HEK293 (cell line): ENCODE measurements around the gene GPR148.
A peak's percentile ranks its signal among the peaks of the same experiment; 100 is the strongest.

ENCODE experiments used
- CTCF ChIA-PET: fragments of 350-600 bp; formaldehyde crosslinking; extraction: SDS; loops from one replicate; lab custom pipeline; 2021; ENCODE audit warnings: antibody characterized with exemption; lab: Yijun Ruan, JAX
- POLR2A ChIA-PET: fragments of 300-600 bp; formaldehyde crosslinking; extraction: SDS; loops from one replicate; lab custom pipeline; 2020; ENCODE audit warnings: antibody characterized with exemption, inconsistent platforms; lab: Yijun Ruan, JAX
- H3K27ac ChIP-seq: fragments of 200-500 bp; sonication (Bioruptor generic); 2 replicates; pipeline ENCODE4 v1.5.1; 2014; ENCODE audit warnings: low read depth, low read length, control low read depth, inconsistent platforms; ENCODE audit errors: extremely low read depth
- H3K36me3 ChIP-seq, 2 experiments: fragments of 200-500 bp in 1 of 2; sonication (Bioruptor generic) in 1 of 2; 1 replicate in 1 of 2; 2 replicates in 1 of 2; pipeline ENCODE4 v1.5.1; 2014 to 2017; ENCODE audit warnings: inconsistent platforms in 2 of 2, low read length in 2 of 2; ENCODE audit not compliant: control insufficient read depth in 2 of 2, insufficient read depth in 1 of 2
- H3K4me1 ChIP-seq: fragments of 200-500 bp; sonication (Bioruptor generic); 2 replicates; pipeline ENCODE4 v1.5.1; 2014; ENCODE audit warnings: mild to moderate bottlenecking, low read length, inconsistent platforms; ENCODE audit not compliant: control insufficient read depth, insufficient read depth
- H3K4me3 ChIP-seq: 2 replicates; pipeline ENCODE4 v1.5.1; 2011; ENCODE audit warnings: low read depth, mild to moderate bottlenecking, control low read depth, low read length, moderate library complexity
- H3K9me3 ChIP-seq: fragments of 200-500 bp; sonication (Bioruptor generic); 2 replicates; pipeline ENCODE4 v1.5.1; 2014; ENCODE audit warnings: low read depth, low read length, inconsistent platforms; ENCODE audit not compliant: control insufficient read depth, insufficient read depth
- BCL11A ChIP-seq: fragments of 450-650 bp; formaldehyde crosslinking; IDR thresholded peaks from 2 replicates; pipeline ENCODE4 v1.5.1; 2016; ENCODE audit warnings: low read depth, missing biosample characterization, missing genetic modification characterization
- GLIS1 ChIP-seq: fragments of 450-650 bp; formaldehyde crosslinking; IDR thresholded peaks from 2 replicates; pipeline ENCODE4 v1.5.1; 2016; ENCODE audit warnings: missing biosample characterization, missing genetic modification characterization
- HIC1 ChIP-seq: fragments of 450-650 bp; formaldehyde crosslinking; IDR thresholded peaks from 2 replicates; pipeline ENCODE4 v1.5.1; 2016; ENCODE audit warnings: missing biosample characterization, missing genetic modification characterization
- KLF16 ChIP-seq: fragments of 450-650 bp; formaldehyde crosslinking; IDR thresholded peaks from 2 replicates; pipeline ENCODE4 v1.5.1; 2017; ENCODE audit warnings: missing biosample characterization, missing genetic modification characterization
- PRDM6 ChIP-seq: fragments of 450-650 bp; formaldehyde crosslinking; IDR thresholded peaks from 2 replicates; pipeline ENCODE4 v1.5.1; 2017; ENCODE audit warnings: missing biosample characterization, missing genetic modification characterization
- TCF7L2 ChIP-seq: IDR thresholded peaks from 2 replicates; pipeline ENCODE4 v1.6.1; 2011; ENCODE audit warnings: low read depth, mild to moderate bottlenecking, inconsistent platforms, low read length, moderate library complexity, borderline replicate concordance
- ZFP41 ChIP-seq: fragments of 450-650 bp; formaldehyde crosslinking; IDR thresholded peaks from 2 replicates; pipeline ENCODE4 v1.5.1; 2016; ENCODE audit warnings: missing biosample characterization, missing genetic modification characterization, borderline replicate concordance
- ZNF140 ChIP-seq: fragments of 450-650 bp; formaldehyde crosslinking; IDR thresholded peaks from 2 replicates; pipeline ENCODE4 v1.5.1; 2016; ENCODE audit warnings: missing biosample characterization, missing genetic modification characterization
- ZNF202 ChIP-seq: fragments of 450-650 bp; formaldehyde crosslinking; IDR thresholded peaks from 2 replicates; pipeline ENCODE4 v1.5.1; 2016; ENCODE audit warnings: missing biosample characterization, missing genetic modification characterization, borderline replicate concordance
- ZNF23 ChIP-seq: fragments of 450-650 bp; formaldehyde crosslinking; IDR thresholded peaks from 2 replicates; pipeline ENCODE4 v1.5.1; 2016; ENCODE audit warnings: missing biosample characterization, missing genetic modification characterization, borderline replicate concordance
- ZNF239 ChIP-seq: fragments of 450-650 bp; formaldehyde crosslinking; IDR thresholded peaks from 2 replicates; pipeline ENCODE4 v1.5.1; 2016; ENCODE audit warnings: missing biosample characterization, missing genetic modification characterization
- ZNF341 ChIP-seq: fragments of 450-650 bp; formaldehyde crosslinking; IDR thresholded peaks from 2 replicates; pipeline ENCODE4; 2016; ENCODE audit warnings: low read depth, missing biosample characterization, missing genetic modification characterization
- ZNF426 ChIP-seq: fragments of 450-650 bp; formaldehyde crosslinking; IDR thresholded peaks from 2 replicates; pipeline ENCODE4 v1.5.1; 2017; ENCODE audit warnings: missing biosample characterization, missing genetic modification characterization, mild to moderate bottlenecking, inconsistent platforms, moderate library complexity
- ZNF433 ChIP-seq: fragments of 450-650 bp; formaldehyde crosslinking; IDR thresholded peaks from 2 replicates; pipeline ENCODE4 v1.5.1; 2016; ENCODE audit warnings: missing biosample characterization, missing genetic modification characterization, low read depth
- ZNF530 ChIP-seq: fragments of 450-650 bp; formaldehyde crosslinking; IDR thresholded peaks from 2 replicates; pipeline ENCODE4 v1.5.1; 2016; ENCODE audit warnings: low read depth, missing biosample characterization, missing genetic modification characterization
- ZNF571 ChIP-seq: fragments of 450-650 bp; formaldehyde crosslinking; IDR thresholded peaks from 2 replicates; pipeline ENCODE4 v1.5.0; 2017; ENCODE audit warnings: missing biosample characterization, missing genetic modification characterization
- ZNF596 ChIP-seq: fragments of 450-650 bp; IDR thresholded peaks from 2 replicates; pipeline ENCODE4 v1.5.0; 2018; ENCODE audit warnings: missing biosample characterization, mild to moderate bottlenecking, missing genetic modification characterization, moderate library complexity
- TF ChIP-seq, protein P1 (sequence below): fragments of 450-650 bp; formaldehyde crosslinking; IDR thresholded peaks from 2 replicates; pipeline ENCODE4 v1.5.1; 2016; ENCODE audit warnings: missing biosample characterization, missing genetic modification characterization
- TF ChIP-seq, protein P2 (sequence below): fragments of 450-650 bp; formaldehyde crosslinking; optimal IDR thresholded peaks from 2 replicates; pipeline ENCODE3; 2016; ENCODE audit warnings: missing biosample characterization, mild to moderate bottlenecking, missing genetic modification characterization

GPR148 gene

DNA sequence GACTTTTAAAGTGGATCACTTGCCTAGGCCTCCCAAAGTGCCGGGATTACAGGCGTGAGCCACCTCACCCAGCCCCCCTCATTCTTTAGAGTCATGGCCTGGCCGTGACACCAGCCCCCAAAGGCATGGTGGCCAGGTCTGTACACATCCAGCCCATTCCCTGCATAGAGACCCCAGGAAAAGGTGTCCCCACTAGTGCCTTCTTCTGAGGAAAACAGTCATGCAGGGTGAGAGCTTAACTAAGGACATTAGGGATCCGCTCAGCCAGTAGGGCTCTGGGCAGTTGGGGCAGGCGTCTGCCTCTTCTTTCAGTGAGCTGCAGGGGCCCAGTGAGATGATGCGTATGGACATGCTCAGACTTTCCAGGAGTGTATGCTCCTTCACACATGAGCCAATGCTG lies 20.8 kb downstream of the GPR148 start:
- TF ChIP-seq ZFP41 (tag by site-specific recombination) (no peak), ZNF433 (no peak)
- CTCF ChIA-PET: no interaction called here
- POLR2A ChIA-PET: no interaction called here

DNA sequence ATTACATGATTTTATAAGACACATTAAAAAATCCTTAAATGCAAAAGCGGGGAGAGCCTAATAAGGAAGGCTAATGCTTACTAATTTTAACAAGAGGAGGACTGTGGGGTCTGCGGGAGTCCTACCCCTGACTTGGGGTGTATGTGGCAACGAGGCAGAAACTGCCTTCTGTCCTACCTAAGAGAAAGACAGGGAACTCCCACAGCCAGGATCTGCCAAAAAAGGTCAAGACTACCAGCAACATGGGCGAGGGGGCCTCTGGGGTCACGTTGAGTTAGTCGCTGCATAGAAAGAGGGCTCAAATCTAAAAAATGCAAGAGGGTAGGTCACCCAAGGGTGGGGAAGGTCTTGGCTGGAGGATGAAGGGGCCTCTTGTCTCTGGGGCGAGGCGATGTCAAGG lies 25.9 kb downstream of the GPR148 start:
- Histone ChIP-seq H3K36me3 (no peaks in the 10 kb centered on the region), H3K9me3 (no peaks in the 10 kb centered on the region), H3K4me3 (no peak overlapping the region), H3K27ac (no peak overlapping the region)
- CTCF ChIA-PET: no interaction called here
- TF ChIP-seq ZNF202: no peak
- no peak for TF ChIP-seq PRDM6
- no peak for TF ChIP-seq BCL11A (tag by site-specific recombination)
- TF ChIP-seq ZNF239 (tag by site-specific recombination): no peak
- no peak for TF ChIP-seq ZNF426 (tag by site-specific recombination)
- TF ChIP-seq, protein P1, sequence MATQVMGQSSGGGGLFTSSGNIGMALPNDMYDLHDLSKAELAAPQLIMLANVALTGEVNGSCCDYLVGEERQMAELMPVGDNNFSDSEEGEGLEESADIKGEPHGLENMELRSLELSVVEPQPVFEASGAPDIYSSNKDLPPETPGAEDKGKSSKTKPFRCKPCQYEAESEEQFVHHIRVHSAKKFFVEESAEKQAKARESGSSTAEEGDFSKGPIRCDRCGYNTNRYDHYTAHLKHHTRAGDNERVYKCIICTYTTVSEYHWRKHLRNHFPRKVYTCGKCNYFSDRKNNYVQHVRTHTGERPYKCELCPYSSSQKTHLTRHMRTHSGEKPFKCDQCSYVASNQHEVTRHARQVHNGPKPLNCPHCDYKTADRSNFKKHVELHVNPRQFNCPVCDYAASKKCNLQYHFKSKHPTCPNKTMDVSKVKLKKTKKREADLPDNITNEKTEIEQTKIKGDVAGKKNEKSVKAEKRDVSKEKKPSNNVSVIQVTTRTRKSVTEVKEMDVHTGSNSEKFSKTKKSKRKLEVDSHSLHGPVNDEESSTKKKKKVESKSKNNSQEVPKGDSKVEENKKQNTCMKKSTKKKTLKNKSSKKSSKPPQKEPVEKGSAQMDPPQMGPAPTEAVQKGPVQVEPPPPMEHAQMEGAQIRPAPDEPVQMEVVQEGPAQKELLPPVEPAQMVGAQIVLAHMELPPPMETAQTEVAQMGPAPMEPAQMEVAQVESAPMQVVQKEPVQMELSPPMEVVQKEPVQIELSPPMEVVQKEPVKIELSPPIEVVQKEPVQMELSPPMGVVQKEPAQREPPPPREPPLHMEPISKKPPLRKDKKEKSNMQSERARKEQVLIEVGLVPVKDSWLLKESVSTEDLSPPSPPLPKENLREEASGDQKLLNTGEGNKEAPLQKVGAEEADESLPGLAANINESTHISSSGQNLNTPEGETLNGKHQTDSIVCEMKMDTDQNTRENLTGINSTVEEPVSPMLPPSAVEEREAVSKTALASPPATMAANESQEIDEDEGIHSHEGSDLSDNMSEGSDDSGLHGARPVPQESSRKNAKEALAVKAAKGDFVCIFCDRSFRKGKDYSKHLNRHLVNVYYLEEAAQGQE: no peak
- no peak for TF ChIP-seq TCF7L2
- TF ChIP-seq ZNF596 (tag by site-specific recombination): no peak
- TF ChIP-seq ZNF140 (tag by site-specific recombination): no peak
- TF ChIP-seq, protein P2, sequence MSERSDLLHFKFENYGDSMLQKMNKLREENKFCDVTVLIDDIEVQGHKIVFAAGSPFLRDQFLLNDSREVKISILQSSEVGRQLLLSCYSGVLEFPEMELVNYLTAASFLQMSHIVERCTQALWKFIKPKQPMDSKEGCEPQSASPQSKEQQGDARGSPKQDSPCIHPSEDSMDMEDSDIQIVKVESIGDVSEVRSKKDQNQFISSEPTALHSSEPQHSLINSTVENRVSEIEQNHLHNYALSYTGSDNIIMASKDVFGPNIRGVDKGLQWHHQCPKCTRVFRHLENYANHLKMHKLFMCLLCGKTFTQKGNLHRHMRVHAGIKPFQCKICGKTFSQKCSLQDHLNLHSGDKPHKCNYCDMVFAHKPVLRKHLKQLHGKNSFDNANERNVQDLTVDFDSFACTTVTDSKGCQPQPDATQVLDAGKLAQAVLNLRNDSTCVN: no peak
- no peak for TF ChIP-seq ZNF23 (tag by site-specific recombination)
- TF ChIP-seq ZNF530 (tag by site-specific recombination): no peak
- TF ChIP-seq, all 188 proteins: peak for 0
- H3K4me1 ChIP-seq: peaks cover 4% of the 10 kb centered on the region; the same call in 1 of the 2 replicates
- POLR2A ChIA-PET: no interaction called here

More for the DNA sequence above, 20.8 kb downstream of the GPR148 start:
- no peak overlapping the region for H3K4me3 ChIP-seq
- H3K36me3 ChIP-seq: no peaks in the 10 kb centered on the region
- no peaks in the 10 kb centered on the region for H3K4me1 ChIP-seq
- H3K9me3 ChIP-seq: no peaks in the 10 kb centered on the region
- no peak overlapping the region for H3K27ac ChIP-seq

- Histone ChIP-seq H3K4me3 (peak within 1 kb of the TSS; percentile 50), H3K4me1 (peaks cover 4% of the 10 kb centered on the region; the same call in 1 of the 2 replicates), H3K36me3 (no peaks in the 10 kb centered on the region), H3K27ac (no peak within 1 kb of the TSS), H3K9me3 (no peaks in the 10 kb centered on the region)
- POLR2A ChIA-PET: no interaction called here
- CTCF ChIA-PET: no interaction called here
- TF ChIP-seq KLF16 (tag by site-specific recombination) (0 out of 2 replicates have a peak, but pooled peaks have one; percentile 20), ZNF571 (tag by site-specific recombination) (no peak), HIC1 (tag by site-specific recombination) (no peak), ZNF341 (tag by site-specific recombination) (peak; percentile 53; the same call in 1 of the 2 replicates), GLIS1 (peak; percentile 36)
- TF ChIP-seq, protein P2: peak; percentile 55
Observed at GRCh38 chr2:130755256-130756052, 26.6 kb downstream of the GPR148 start, which contains the start of gene AMER3. Gene AMER3, plus strand, starts transcription at chr2:130755540. Its CDS starts 6,533 bp downstream, at chr2:130762073.
